Measurements from ENCODE around the gene CCDC9B. TPM values are rescaled to one million over a fixed set of nuclear protein-coding genes. Genes with fewer than 3 reads are reported as not detected.
A peak's percentile ranks its signal among the peaks of the same experiment; 100 is the strongest.

The CCDC9B gene
- total and polyA plus RNA-seq, 9 donors, result 1.8 to 22.2 (median 7.3) TPM

- intact Hi-C loops (cut with DNase I), result loop anchor here in 1 of 4 donors (5.0 kb wide), 1 partner anchor 35 kb away; the partner anchor contains the start of gene INAFM2
- TF ChIP-seq EP300 (IDR thresholded peaks at IDR 0.05) (no peak), POLR2A (IDR thresholded peaks at IDR 0.05) (no peak), CTCF (IDR thresholded peaks at IDR 0.05) (no peak)
- H3K4me1 ChIP-seq (ENCODE audit: insufficient read depth), result no peaks in the 10 kb centered on the region
- no peaks in the 10 kb centered on the region for H3K9me3 ChIP-seq
- no peak overlapping the region for H3K27ac ChIP-seq
- no peak overlapping the region for H3K4me3 ChIP-seq
- WGBS, 3 donors, result 72 to 83% (median 78%) methylated on average over 1 of the region's 1 CpG
- DNase-seq, result no peak
- no peaks in the 10 kb centered on the region for H3K36me3 ChIP-seq
- H3K27me3 ChIP-seq, result no peaks in the 10 kb centered on the region
These were observed 16.5 kb upstream of the CCDC9B start for GRCh38 chr15:40357246-40357645.

GRCh38 chr15:40355976-40356585 is 15.3 kb upstream of the CCDC9B start:
- Histone ChIP-seq H3K4me1 (ENCODE audit: insufficient read depth) (no peaks in the 10 kb centered on the region), H3K27ac (no peak overlapping the region), H3K9me3 (no peaks in the 10 kb centered on the region), H3K4me3 (no peak overlapping the region), H3K36me3 (no peaks in the 10 kb centered on the region), H3K27me3 (no peaks in the 10 kb centered on the region)
- DNase-seq, result no peak
- intact Hi-C loops (cut with DNase I), result loop anchor here in 1 of 4 donors (5.0 kb wide), 1 partner anchor 34 kb away; the partner anchor contains the start of gene INAFM2
- TF ChIP-seq POLR2A (IDR thresholded peaks at IDR 0.05) (no peak), EP300 (IDR thresholded peaks at IDR 0.05) (no peak), CTCF (IDR thresholded peaks at IDR 0.05) (no peak)
- WGBS, 3 donors, result 72 to 89% (median 85%) methylated on average over 4 to 5 of the region's 5 CpGs

GRCh38 chr15:40354408-40355171 is 13.9 kb upstream of the CCDC9B start:
- intact Hi-C loops (cut with DNase I), result loop anchor here in 1 of 4 donors (5.0 kb wide), 1 partner anchor 32 kb away; the partner anchor contains the start of gene INAFM2
- Histone ChIP-seq H3K27ac (no peak overlapping the region), H3K4me3 (no peak overlapping the region), H3K9me3 (no peaks in the 10 kb centered on the region), H3K36me3 (no peaks in the 10 kb centered on the region), H3K4me1 (ENCODE audit: insufficient read depth) (no peaks in the 10 kb centered on the region), H3K27me3 (no peaks in the 10 kb centered on the region)
- 31 to 37% (median 32%) methylated on average over 9 of the region's 9 CpGs for WGBS, 3 donors
- DNase-seq, result peak in 2 of 5 donors; percentile 42 to 74
- TF ChIP-seq EP300 (IDR thresholded peaks at IDR 0.05) (no peak), CTCF (IDR thresholded peaks at IDR 0.05) (no peak), POLR2A (IDR thresholded peaks at IDR 0.05) (no peak)

- Histone ChIP-seq H3K9me3 (no peaks in the 10 kb centered on the region), H3K4me3 (no peak overlapping the region), H3K36me3 (no peaks in the 10 kb centered on the region), H3K4me1 (ENCODE audit: insufficient read depth) (no peaks in the 10 kb centered on the region), H3K27me3 (no peaks in the 10 kb centered on the region), H3K27ac (no peak overlapping the region)
- TF ChIP-seq POLR2A (IDR thresholded peaks at IDR 0.05) (no peak), CTCF (IDR thresholded peaks at IDR 0.05) (no peak), EP300 (IDR thresholded peaks at IDR 0.05) (no peak)
- 56 to 65% (median 59%) methylated on average over 5 of the region's 5 CpGs for WGBS, 3 donors
- intact Hi-C loops (cut with DNase I), result no loop called here
- DNase-seq, result peak in 1 of 5 donors; percentile 44
These were observed 13.0 kb upstream of the CCDC9B start for GRCh38 chr15:40353697-40354096.
